HG02763 (cell line): Measurements from ENCODE around the gene OR2B6.

Experiments used
- ATAC-seq: cut with Tn5 transposase; IDR thresholded peaks from one replicate; pipeline ENCODE4 v1.9.1; 2021; ENCODE audit warnings: mild to moderate bottlenecking, moderate library complexity; ENCODE audit not compliant: unreplicated experiment

The OR2B6 gene

DNA sequence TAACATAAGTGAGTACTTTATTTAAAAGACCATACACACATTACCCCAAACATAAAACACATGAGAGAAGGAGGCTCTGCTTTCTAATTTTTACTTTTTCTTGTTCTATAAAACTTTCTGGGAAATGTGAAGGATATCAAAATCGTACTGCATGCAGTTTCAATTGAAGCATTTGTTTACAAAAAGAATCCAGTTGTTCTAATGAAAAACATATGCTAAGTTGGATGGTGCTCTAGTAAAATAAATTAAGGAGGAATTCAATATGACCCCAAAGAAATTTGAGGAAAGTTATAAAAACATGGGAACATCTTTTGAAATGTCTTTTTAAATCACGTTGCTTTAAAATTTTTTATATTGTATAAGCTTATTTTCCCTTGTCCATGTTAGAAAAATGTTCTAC is 37.6 kb downstream of the OR2B6 start:
- ATAC-seq = no peak

DNA sequence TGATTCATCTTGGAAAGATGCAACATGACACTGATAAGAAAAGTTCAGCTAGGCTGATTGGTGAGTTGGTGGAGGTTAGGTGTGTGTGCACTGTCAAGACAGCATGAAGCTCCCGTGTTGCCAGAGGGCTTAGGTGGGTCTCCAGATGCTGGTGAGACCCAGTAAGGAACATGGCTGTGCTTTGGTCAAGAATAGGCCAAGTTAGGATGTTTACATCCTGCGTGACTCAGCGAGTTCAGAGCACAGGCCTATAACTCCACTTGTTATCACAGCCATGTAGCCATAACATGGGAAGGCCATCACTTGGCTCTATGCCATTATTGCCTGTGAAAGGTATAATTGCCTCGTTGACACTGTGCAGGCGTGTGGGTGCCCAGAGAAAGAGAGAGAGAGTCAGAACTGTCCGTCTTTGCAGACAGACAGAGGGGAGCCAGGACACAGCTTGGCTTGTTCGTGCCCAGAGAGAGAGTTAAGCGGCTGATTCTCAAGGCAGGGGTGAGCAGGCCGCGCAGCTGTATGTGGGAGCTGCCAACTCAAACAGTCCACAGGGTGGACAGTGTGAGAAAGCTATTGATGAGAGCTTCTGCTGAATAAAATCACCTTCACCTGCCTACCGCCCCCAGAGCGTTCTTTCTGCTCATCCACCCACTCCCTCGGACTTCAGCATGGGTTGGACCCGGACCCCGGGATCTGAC is 43.5 kb downstream of the OR2B6 start:
- ATAC-seq = no peak

DNA sequence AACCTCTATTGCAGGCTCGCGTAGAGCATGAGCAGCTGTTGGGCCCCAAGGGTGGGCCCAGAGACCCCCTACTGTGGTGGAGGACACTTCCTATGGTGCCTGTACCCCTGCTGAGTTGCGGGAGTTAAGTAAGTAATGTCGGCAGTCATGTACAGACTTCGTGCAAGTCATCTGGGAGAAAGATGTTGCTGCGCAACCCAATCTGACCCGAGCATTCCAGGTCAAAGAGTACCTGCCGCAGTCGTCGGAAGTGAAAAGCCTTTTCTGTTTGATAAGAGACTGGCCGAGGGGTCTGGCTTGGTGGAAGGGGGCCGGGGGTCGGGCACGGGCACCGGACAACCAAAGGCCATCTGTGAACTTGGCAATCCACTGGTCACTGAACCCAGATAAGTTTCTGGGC is 44.3 kb downstream of the OR2B6 start:
- no peak for ATAC-seq

DNA sequence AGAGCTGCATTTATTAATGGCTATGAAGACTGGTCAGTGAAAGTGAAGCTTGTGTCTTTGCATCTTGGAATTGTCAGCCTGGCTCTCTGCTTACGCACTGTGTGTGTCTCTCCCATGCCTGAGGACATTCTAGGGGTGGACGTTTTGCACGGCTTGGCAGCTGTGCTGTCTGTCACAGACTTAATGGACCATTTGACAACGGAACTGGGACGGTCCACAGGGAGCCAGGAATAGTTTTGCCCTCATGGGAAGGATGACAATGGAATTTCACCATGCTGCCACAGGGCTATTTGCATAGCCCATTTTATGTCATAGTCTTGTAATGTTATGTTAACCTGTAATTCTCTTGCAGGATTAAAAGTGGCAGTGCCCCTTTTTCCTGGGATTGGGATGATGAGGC is 44.7 kb downstream of the OR2B6 start:
- ATAC-seq = no peak

DNA sequence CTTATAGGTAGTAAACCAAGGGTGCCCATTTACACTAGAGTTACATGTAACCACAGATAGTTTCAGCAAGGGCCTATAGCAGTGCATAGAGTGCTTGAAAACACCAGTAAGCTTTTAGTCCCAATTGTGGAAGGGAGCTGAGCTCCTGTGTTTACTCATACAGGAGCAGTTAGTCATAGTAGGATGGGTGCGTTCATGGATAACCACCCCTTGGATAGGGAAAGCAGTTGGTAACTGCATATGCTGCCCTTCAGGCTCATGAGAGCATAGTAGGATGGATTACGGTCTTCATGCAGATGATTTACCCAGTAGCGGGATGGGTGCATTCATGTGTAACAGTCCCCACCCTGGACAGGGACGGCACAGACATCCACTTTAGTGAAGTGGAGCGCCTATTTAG is 45.1 kb downstream of the OR2B6 start:
- no peak for ATAC-seq

DNA sequence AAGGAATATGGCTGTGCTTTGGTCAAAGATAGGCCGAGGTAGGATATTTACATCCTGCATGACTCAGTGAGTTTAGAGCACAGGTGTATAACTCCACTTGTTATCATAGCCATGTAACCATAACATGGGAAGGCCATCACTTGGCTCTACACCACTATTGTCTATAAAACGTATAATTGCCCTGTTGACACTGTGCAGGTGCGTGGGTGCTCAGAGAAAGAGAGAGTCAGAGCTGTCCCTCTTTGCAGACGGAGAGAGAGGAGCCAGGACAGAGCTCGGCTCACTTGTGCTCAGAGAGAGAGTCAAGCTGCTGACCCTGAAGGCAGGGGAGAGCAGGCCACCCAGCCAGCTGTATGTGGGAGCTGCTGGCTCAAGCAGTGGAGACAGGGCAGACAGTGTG is 46.0 kb downstream of the OR2B6 start:
- no peak for ATAC-seq

DNA sequence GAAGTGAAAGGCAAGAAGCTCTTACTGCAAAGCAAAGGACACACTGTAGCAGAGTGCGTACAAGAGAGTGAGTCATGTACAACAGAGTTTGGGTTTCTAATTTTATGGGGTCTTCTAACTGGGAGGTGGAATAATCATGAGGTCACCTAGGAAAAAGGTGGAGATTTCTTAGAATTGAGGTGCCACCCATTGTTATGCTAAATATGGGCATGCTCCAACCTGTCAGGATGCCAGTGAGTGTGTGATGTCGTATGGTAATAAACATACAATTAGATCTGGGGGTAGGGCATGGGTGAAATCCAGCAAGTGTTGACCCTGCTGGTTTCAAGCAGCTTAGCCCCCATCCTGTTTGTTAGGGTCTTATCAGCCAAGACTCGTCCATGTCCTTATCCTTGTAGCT is 46.6 kb downstream of the OR2B6 start:
- no peak for ATAC-seq

DNA sequence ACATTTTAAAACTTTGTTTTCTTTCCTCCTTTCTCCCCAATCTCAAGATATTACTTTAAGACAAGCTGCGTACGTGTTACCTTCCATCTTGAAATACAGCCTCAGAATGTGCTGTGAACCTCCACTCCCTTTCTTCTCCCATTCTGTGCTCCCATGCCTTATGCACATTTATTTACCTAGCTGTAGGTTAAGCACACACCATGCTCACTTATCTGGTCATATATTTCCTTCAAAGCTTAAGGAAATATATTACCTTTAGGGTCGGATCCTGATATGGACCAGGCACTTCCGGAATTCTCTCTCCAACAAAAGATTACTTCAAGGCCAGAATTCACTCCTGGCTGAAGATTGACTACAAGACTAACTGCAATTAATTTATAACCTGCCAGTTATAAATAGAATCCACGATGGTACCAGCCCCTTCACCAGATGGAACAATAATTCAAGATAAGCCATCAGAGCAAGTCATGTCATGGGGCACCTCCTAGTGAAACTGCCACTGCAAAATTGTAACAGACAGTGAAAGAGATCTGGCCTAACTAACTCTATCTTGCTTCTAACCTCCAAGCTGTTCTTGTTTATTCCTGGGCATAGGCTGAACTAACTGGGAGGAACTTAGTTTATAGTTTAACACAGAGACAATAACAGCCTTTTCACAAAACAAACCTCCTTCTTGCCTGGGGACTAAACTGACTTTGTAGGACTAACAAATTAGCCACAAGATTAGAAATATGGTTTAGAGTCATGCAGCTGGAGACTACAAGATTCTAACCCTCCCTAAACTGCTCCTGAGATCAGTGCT is 47.5 kb downstream of the OR2B6 start:
- no peak for ATAC-seq

DNA sequence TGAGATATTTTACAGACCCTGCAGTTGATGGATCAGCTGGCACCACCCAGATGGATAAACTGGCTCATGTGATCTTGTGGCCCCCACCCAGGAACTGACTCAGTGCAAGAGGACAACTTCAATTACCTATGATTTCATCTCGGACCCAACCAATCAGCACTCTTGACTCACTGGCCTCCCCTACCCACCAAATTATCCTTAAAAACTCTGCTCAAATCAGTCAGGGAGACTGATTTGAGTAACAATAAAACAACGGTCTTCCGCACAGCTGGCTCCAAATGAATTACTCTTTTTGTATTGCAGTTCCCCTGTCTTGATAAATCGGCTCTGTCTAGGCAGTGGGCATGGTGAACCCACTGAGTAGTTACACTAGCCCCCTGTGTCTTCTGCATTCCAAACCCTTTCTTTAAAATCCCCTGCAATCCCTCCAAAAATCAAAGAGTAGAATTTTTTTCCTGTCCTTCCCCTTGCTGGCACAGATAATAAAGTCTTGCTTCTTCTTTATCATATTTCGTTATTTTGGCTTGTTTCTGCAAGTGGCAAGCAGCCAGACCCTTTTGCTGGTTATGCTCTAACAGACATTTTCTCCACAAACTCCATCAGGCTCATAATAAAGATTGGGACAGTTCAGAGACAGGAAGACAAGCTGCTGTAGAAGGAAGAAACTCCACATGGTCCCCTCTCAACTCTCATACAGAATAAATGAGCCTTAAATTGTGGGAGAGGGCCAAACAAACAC is 48.3 kb downstream of the OR2B6 start:
- no peak for ATAC-seq

DNA sequence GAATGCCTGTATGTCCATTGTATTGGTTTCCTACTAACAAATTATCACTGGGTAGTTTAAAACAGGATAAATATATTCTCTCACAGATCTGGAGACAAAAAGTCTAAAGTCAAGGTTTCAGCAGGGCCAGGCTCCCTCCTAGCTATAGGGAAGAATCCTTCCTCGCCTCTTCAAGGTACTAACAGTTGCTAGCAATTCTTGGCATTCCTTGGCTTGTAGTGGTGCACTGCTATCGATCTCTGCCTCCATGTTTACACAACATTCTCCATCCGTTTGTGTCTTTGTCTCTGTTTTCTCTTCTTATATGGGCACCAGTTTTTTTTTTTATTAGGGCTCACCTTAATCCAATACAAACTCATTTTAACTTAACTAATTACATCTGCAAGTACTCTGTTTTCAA is 48.9 kb downstream of the OR2B6 start:
- no peak for ATAC-seq
